WTC11 (cell line): ENCODE results near the gene SLC46A3. TPM values are rescaled to one million over a fixed set of nuclear protein-coding genes. Genes with fewer than 3 reads are reported as not detected.

Experiments used
- ATF1 ChIP-seq: sonication (generic); formaldehyde crosslinking; IDR thresholded peaks from 2 replicates; pipeline ENCODE4 v1.8.1; 2023; ENCODE audit warnings: mild to moderate bottlenecking, moderate library complexity, missing genetic modification reagents
- CDX4 ChIP-seq: fragments of 250-450 bp; sonication (Bioruptor Pico); IDR thresholded peaks from 2 replicates; pipeline ENCODE4 v1.9.0; 2021; ENCODE audit warnings: moderate library complexity, mild to moderate bottlenecking, inconsistent platforms, borderline replicate concordance
- CREM ChIP-seq: sonication (generic); formaldehyde crosslinking; IDR thresholded peaks from 2 replicates; pipeline ENCODE4 v1.8.1; 2022; ENCODE audit warnings: mild to moderate bottlenecking, missing genetic modification reagents, moderate library complexity
- ESRRA ChIP-seq: sonication (generic); formaldehyde crosslinking; IDR thresholded peaks from 2 replicates; pipeline ENCODE4 v1.8.1; 2022; ENCODE audit warnings: mild to moderate bottlenecking, missing genetic modification reagents, borderline replicate concordance
- FOXK1 ChIP-seq: sonication (generic); formaldehyde crosslinking; IDR thresholded peaks from 2 replicates; pipeline ENCODE4 v1.8.0; 2022; ENCODE audit warnings: mild to moderate bottlenecking, moderate library complexity, missing genetic modification reagents
- JUN ChIP-seq: sonication (generic); formaldehyde crosslinking; IDR thresholded peaks from 2 replicates; pipeline ENCODE4 v1.8.0; 2023; ENCODE audit warnings: mild to moderate bottlenecking, missing genetic modification reagents
- KAT7 ChIP-seq: sonication (generic); formaldehyde crosslinking; IDR thresholded peaks from 2 replicates; pipeline ENCODE4 v1.8.1; 2023; ENCODE audit warnings: missing genetic modification reagents, mild to moderate bottlenecking, borderline replicate concordance
- MLX ChIP-seq: sonication (generic); formaldehyde crosslinking; IDR thresholded peaks from 2 replicates; pipeline ENCODE4 v1.8.1; 2023; ENCODE audit warnings: mild to moderate bottlenecking, missing genetic modification reagents, moderate library complexity
- MXD4 ChIP-seq: fragments of 250-450 bp; sonication (Bioruptor Pico); IDR thresholded peaks from 2 replicates; pipeline ENCODE4 v1.8.0; 2021; ENCODE audit warnings: mild to moderate bottlenecking, moderate library complexity, borderline replicate concordance
- MYBL2 ChIP-seq: sonication (generic); formaldehyde crosslinking; IDR thresholded peaks from 2 replicates; pipeline ENCODE4 v1.8.1; 2023; ENCODE audit warnings: mild to moderate bottlenecking, moderate library complexity, missing genetic modification reagents
- NFE2L1 ChIP-seq: sonication (generic); formaldehyde crosslinking; IDR thresholded peaks from 2 replicates; pipeline ENCODE4 v1.8.1; 2023; ENCODE audit warnings: missing genetic modification reagents
- NFYB ChIP-seq: sonication (generic); formaldehyde crosslinking; conservative IDR thresholded peaks from 2 replicates; pipeline ENCODE4 v1.8.0; 2022; ENCODE audit warnings: low read depth, missing genetic modification reagents
- NR1H2 ChIP-seq: sonication (generic); formaldehyde crosslinking; IDR thresholded peaks from 2 replicates; pipeline ENCODE4 v1.9.0; 2021; ENCODE audit warnings: mild to moderate bottlenecking, moderate library complexity, missing genetic modification reagents
- NR2C2 ChIP-seq: sonication (generic); formaldehyde crosslinking; IDR thresholded peaks from 2 replicates; pipeline ENCODE4 v1.8.0; 2022; ENCODE audit warnings: mild to moderate bottlenecking, missing genetic modification reagents
- SMAD3 ChIP-seq: sonication (generic); formaldehyde crosslinking; IDR thresholded peaks from 2 replicates; pipeline ENCODE4 v1.8.0; 2022; ENCODE audit warnings: missing genetic modification reagents, mild to moderate bottlenecking, borderline replicate concordance
- SMAD4 ChIP-seq: sonication (generic); formaldehyde crosslinking; IDR thresholded peaks from 2 replicates; pipeline ENCODE4 v1.8.0; 2022; ENCODE audit warnings: mild to moderate bottlenecking, missing genetic modification reagents
- SP1 ChIP-seq: sonication (generic); formaldehyde crosslinking; conservative IDR thresholded peaks from 2 replicates; pipeline ENCODE4 v1.8.1; 2022; ENCODE audit warnings: missing genetic modification reagents
- TEAD4 ChIP-seq: sonication (generic); formaldehyde crosslinking; IDR thresholded peaks from 2 replicates; pipeline ENCODE4 v1.8.0; 2022; ENCODE audit warnings: mild to moderate bottlenecking, missing genetic modification reagents
- TP53 ChIP-seq: sonication (generic); formaldehyde crosslinking; IDR thresholded peaks from 2 replicates; pipeline ENCODE4 v1.8.1; 2023; ENCODE audit warnings: mild to moderate bottlenecking, missing genetic modification reagents
- USF1 ChIP-seq: sonication (generic); formaldehyde crosslinking; IDR thresholded peaks from 2 replicates; pipeline ENCODE4 v1.8.0; 2022; ENCODE audit warnings: mild to moderate bottlenecking, missing genetic modification reagents
- USF2 ChIP-seq: sonication (generic); formaldehyde crosslinking; IDR thresholded peaks from 2 replicates; pipeline ENCODE4 v1.8.1; 2023; ENCODE audit warnings: mild to moderate bottlenecking, missing genetic modification reagents, moderate library complexity
- ZNF219 ChIP-seq: sonication (generic); formaldehyde crosslinking; IDR thresholded peaks from 2 replicates; pipeline ENCODE4 v1.8.0; 2023; ENCODE audit warnings: missing genetic modification reagents, mild to moderate bottlenecking, borderline replicate concordance
- ZNF425 ChIP-seq: fragments of 250-450 bp; sonication (Bioruptor Pico); conservative IDR thresholded peaks from 2 replicates; pipeline ENCODE4 v1.9.0; 2021; ENCODE audit warnings: mild to moderate bottlenecking
- total RNA-seq: library from RNA; stranded (reverse); gene quantifications from 3 replicates; pipeline ENCODE4 v1.2.3, GENCODE V29; 2021
- TF ChIP-seq, protein P1 (sequence below): sonication (generic); formaldehyde crosslinking; IDR thresholded peaks from 2 replicates; pipeline ENCODE4 v1.8.1; 2023; ENCODE audit warnings: mild to moderate bottlenecking, moderate library complexity, missing genetic modification reagents
- TF ChIP-seq, protein P2 (sequence below): sonication (generic); formaldehyde crosslinking; IDR thresholded peaks from 2 replicates; pipeline ENCODE4 v1.8.1; 2022; ENCODE audit warnings: missing genetic modification reagents, borderline replicate concordance
- TF ChIP-seq, protein P3 (sequence below): sonication (generic); formaldehyde crosslinking; IDR thresholded peaks from 2 replicates; pipeline ENCODE4 v1.8.0; 2023; ENCODE audit warnings: missing genetic modification reagents
- TF ChIP-seq, protein P4 (sequence below): fragments of 250-450 bp; sonication (Bioruptor Pico); IDR thresholded peaks from 2 replicates; pipeline ENCODE4 v1.8.0; 2021; ENCODE audit warnings: mild to moderate bottlenecking

Gene SLC46A3
- total RNA-seq, 1 experiment from 2014 or later: 0.79 TPM

DNA sequence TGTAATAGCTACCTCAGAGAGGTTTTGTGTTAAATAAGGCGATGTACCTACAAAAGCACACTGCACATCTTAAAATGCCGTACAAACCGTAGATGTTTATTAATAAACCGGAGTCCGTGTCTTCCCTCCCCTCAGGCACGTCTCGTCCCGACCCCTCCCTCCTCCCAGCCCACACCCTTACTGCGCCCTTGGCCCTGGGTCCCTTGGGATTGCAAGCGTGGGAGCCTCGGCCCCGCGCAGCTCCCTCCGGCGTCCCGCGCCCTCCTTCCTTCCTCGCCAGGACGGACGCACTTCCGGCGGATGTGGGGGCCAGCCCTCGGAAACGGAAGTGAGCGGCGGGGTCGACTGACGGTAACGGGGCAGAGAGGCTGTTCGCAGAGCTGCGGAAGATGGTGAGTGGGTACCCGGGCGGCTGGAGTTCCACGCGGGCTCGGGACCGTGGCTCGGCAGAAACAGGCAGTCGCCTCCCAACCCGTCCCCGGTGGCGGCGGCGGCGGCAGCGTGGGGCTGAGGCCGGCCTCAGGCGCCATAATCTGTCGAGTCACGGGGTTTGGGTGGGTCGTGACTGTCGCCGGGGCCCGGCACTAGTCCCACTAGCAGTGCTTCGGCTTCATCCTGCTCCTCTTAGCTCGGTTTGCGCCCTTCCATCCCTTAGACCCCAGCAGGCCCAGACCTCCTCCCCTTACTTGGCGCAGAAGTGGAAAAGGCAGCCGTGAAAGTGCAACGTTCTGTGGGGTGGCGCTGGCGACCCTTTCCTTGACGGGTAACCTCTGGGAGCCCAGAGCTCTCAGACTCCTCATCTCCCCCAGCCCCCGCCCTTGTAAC, 59.8 kb downstream of the SLC46A3 start, which contains the start of gene POMP (continued):
- no peak for TF ChIP-seq MXD4 (CRISPR knock-in tag)
- peak; percentile 69; the same call in 1 of the 2 replicates for TF ChIP-seq ESRRA (CRISPR knock-in tag)
- no peak for TF ChIP-seq CDX4
- TF ChIP-seq, protein P1, sequence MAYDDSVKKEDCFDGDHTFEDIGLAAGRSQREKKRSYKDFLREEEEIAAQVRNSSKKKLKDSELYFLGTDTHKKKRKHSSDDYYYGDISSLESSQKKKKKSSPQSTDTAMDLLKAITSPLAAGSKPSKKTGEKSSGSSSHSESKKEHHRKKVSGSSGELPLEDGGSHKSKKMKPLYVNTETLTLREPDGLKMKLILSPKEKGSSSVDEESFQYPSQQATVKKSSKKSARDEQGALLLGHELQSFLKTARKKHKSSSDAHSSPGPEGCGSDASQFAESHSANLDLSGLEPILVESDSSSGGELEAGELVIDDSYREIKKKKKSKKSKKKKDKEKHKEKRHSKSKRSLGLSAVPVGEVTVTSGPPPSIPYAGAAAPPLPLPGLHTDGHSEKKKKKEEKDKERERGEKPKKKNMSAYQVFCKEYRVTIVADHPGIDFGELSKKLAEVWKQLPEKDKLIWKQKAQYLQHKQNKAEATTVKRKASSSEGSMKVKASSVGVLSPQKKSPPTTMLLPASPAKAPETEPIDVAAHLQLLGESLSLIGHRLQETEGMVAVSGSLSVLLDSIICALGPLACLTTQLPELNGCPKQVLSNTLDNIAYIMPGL: peak; percentile 81; the same call in 1 of the 2 replicates
- TF ChIP-seq JUN: no peak
- TF ChIP-seq NR2C2 (CRISPR knock-in tag): no peak
- TF ChIP-seq NFE2L1 (CRISPR knock-in tag): no peak
- TF ChIP-seq MLX (CRISPR knock-in tag): 0 out of 2 replicates have a peak, but pooled peaks have one; percentile 13
- TF ChIP-seq ZNF219 (CRISPR knock-in tag): no peak
- TF ChIP-seq NR1H2 (CRISPR knock-in tag): no peak
- peak; percentile 50; the same call in 1 of the 2 replicates for TF ChIP-seq USF2 (CRISPR knock-in tag)
- peak; percentile 60; the same call in 1 of the 2 replicates for TF ChIP-seq SP1 (CRISPR knock-in tag)
- no peak for TF ChIP-seq NFYB
- TF ChIP-seq, protein P2, sequence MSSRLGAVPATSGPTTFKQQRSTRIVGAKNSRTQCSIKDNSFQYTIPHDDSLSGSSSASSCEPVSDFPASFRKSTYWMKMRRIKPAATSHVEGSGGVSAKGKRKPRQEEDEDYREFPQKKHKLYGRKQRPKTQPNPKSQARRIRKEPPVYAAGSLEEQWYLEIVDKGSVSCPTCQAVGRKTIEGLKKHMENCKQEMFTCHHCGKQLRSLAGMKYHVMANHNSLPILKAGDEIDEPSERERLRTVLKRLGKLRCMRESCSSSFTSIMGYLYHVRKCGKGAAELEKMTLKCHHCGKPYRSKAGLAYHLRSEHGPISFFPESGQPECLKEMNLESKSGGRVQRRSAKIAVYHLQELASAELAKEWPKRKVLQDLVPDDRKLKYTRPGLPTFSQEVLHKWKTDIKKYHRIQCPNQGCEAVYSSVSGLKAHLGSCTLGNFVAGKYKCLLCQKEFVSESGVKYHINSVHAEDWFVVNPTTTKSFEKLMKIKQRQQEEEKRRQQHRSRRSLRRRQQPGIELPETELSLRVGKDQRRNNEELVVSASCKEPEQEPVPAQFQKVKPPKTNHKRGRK (CRISPR knock-in tag): no peak
- peak; percentile 86 for TF ChIP-seq FOXK1 (CRISPR knock-in tag)
- no peak for TF ChIP-seq SMAD4 (CRISPR knock-in tag)
- TF ChIP-seq TP53 (CRISPR knock-in tag): peak; percentile 62; the same call in 1 of the 2 replicates
- TF ChIP-seq ZNF425: no peak
- no peak for TF ChIP-seq ATF1 (CRISPR knock-in tag)
- no peak for TF ChIP-seq MYBL2 (CRISPR knock-in tag)
- peak; percentile 43; the same call in 1 of the 2 replicates for TF ChIP-seq USF1
- TF ChIP-seq, protein P3, sequence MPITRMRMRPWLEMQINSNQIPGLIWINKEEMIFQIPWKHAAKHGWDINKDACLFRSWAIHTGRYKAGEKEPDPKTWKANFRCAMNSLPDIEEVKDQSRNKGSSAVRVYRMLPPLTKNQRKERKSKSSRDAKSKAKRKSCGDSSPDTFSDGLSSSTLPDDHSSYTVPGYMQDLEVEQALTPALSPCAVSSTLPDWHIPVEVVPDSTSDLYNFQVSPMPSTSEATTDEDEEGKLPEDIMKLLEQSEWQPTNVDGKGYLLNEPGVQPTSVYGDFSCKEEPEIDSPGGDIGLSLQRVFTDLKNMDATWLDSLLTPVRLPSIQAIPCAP: no peak; the same call in 1 of the 2 replicates
- TF ChIP-seq, protein P4, sequence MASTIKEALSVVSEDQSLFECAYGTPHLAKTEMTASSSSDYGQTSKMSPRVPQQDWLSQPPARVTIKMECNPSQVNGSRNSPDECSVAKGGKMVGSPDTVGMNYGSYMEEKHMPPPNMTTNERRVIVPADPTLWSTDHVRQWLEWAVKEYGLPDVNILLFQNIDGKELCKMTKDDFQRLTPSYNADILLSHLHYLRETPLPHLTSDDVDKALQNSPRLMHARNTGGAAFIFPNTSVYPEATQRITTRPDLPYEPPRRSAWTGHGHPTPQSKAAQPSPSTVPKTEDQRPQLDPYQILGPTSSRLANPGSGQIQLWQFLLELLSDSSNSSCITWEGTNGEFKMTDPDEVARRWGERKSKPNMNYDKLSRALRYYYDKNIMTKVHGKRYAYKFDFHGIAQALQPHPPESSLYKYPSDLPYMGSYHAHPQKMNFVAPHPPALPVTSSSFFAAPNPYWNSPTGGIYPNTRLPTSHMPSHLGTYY: no peak
- peak; percentile 23; the same call in 1 of the 2 replicates for TF ChIP-seq SMAD3
- peak; percentile 90 for TF ChIP-seq CREM (CRISPR knock-in tag)
- TF ChIP-seq KAT7: peak; percentile 74; the same call in 1 of the 2 replicates
- 0 out of 2 replicates have a peak, but pooled peaks have one; percentile 17 for TF ChIP-seq TEAD4 (CRISPR knock-in tag)
